Uterus (tissue), 4 donors: ENCODE results near the gene DCLK2. TPM values are rescaled to one million over a fixed set of nuclear protein-coding genes. Genes with fewer than 3 reads are reported as not detected.

Experiments
- DNase-seq, 2 donors: peaks; one replicate each; pipeline ENCODE4 v3.0.0-alpha.2; 2019 to 2020
- H3K27ac ChIP-seq, 2 donors: fragments of 200-600 bp; sonication (generic); 1 replicate in 1 of 2; 2 replicates in 1 of 2; pipeline ENCODE4 v1.5.1; 2016 to 2018
- H3K27me3 ChIP-seq, 2 donors: fragments of 200-600 bp; sonication (generic); one replicate each; pipeline ENCODE4 v1.5.1; 2018 to 2019; ENCODE audit warnings: control low read depth in 1 of 2
- H3K36me3 ChIP-seq, 2 donors: fragments of 200-600 bp; sonication (generic); one replicate each; pipeline ENCODE4 v1.5.1; 2019; ENCODE audit warnings: control low read depth in 1 of 2
- H3K4me1 ChIP-seq, 2 donors: fragments of 200-600 bp; sonication (generic); one replicate each; pipeline ENCODE4 v1.5.1; 2018 to 2019; ENCODE audit warnings: control low read depth in 1 of 2
- H3K4me3 ChIP-seq, 2 donors: fragments of 200-600 bp; sonication (generic); 1 replicate in 1 of 2; 2 replicates in 1 of 2; pipeline ENCODE4 v1.5.1; 2018 to 2019; ENCODE audit warnings: mild to moderate bottlenecking in 1 of 2
- H3K9me3 ChIP-seq, 2 donors: fragments of 200-600 bp; sonication (generic); one replicate each; pipeline ENCODE4 v1.5.1; 2019; ENCODE audit warnings: control low read depth in 1 of 2
- CTCF ChIP-seq, 4 experiments: fragments of 200-600 bp in 2 of 4; fragments of 450-650 bp in 2 of 4; sonication (generic) in 2 of 4; IDR thresholded peaks; one replicate each; pipeline ENCODE4 v1.5.1; 2016 to 2019; ENCODE audit warnings: antibody characterized with exemption in 4 of 4, mild to moderate bottlenecking in 2 of 4, moderate library complexity in 1 of 4
- POLR2A ChIP-seq, 2 donors: fragments of 450-650 bp; IDR thresholded peaks; one replicate each; pipeline ENCODE4 v1.6.1; 2016; ENCODE audit warnings: antibody characterized with exemption in 2 of 2, mild to moderate bottlenecking in 1 of 2, moderate library complexity in 1 of 2
- intact Hi-C: fragments of 100-400 bp; cut with DNase I; formaldehyde crosslinking; loops from one replicate; pipeline ENCODE4 v1.15.1; 2023; ENCODE audit warnings: low total_unique reads
- total RNA-seq, 4 donors: library from RNA; depleted of rRNA in 3 of 4; stranded (reverse); fragments of >200 nt in 3 of 4; gene quantifications; one replicate each; pipeline versions ENCODE4 v1.1.0 to v1.2.4, GENCODE V29; 2014 to 2023
- donor health status: DM: yes; HTN: yes; CAD: no.

Gene DCLK2
- total RNA-seq, 4 donors from 2014 or later, result 0.29 to 27.5 (median 10.1) TPM

GRCh38 chr4:150218447-150218846, 140.2 kb downstream of the DCLK2 start:
- Histone ChIP-seq H3K27ac (no peak overlapping the region), H3K9me3 (no peaks in the 10 kb centered on the region), H3K36me3 (no peaks in the 10 kb centered on the region), H3K27me3 (no peaks in the 10 kb centered on the region), H3K4me1 (no peaks in the 10 kb centered on the region), H3K4me3 (no peak overlapping the region)
- intact Hi-C loops, result no loop called here
- no peak for DNase-seq
- TF ChIP-seq CTCF (IDR thresholded peaks at IDR 0.05) (no peak), POLR2A (IDR thresholded peaks at IDR 0.05) (no peak)

- no peak for DNase-seq
- intact Hi-C loops, result no loop called here
These were observed 141.6 kb downstream of the DCLK2 start for GRCh38 chr4:150219841-150220240.

GRCh38 chr4:150224896-150225591, 146.8 kb downstream of the DCLK2 start:
- Histone ChIP-seq H3K4me3 (no peak overlapping the region), H3K27me3 (no peaks in the 10 kb centered on the region), H3K9me3 (no peaks in the 10 kb centered on the region), H3K4me1 (no peaks in the 10 kb centered on the region), H3K36me3 (no peaks in the 10 kb centered on the region), H3K27ac (no peak overlapping the region)
- no peak for TF ChIP-seq POLR2A (IDR thresholded peaks at IDR 0.05)
- TF ChIP-seq CTCF (IDR thresholded peaks at IDR 0.05), result no peak
- no peak for DNase-seq
- intact Hi-C loops, result no loop called here

More at GRCh38 chr4:150219841-150220240, 141.6 kb downstream of the DCLK2 start:
- H3K27me3 ChIP-seq, result no peaks in the 10 kb centered on the region
- no peak for TF ChIP-seq CTCF (IDR thresholded peaks at IDR 0.05)
- no peak for TF ChIP-seq POLR2A (IDR thresholded peaks at IDR 0.05)
- H3K4me3 ChIP-seq, result no peak overlapping the region
- H3K36me3 ChIP-seq, result no peaks in the 10 kb centered on the region
- no peaks in the 10 kb centered on the region for H3K4me1 ChIP-seq
- no peak overlapping the region for H3K27ac ChIP-seq
- no peaks in the 10 kb centered on the region for H3K9me3 ChIP-seq

- intact Hi-C loops, result no loop called here
- no peaks in the 10 kb centered on the region for H3K9me3 ChIP-seq
- H3K4me1 ChIP-seq, result no peaks in the 10 kb centered on the region
- no peak for DNase-seq
- no peak for TF ChIP-seq CTCF (IDR thresholded peaks at IDR 0.05)
- no peak for TF ChIP-seq POLR2A (IDR thresholded peaks at IDR 0.05)
- no peaks in the 10 kb centered on the region for H3K36me3 ChIP-seq
- no peak overlapping the region for H3K27ac ChIP-seq
- H3K4me3 ChIP-seq, result no peak overlapping the region
- no peaks in the 10 kb centered on the region for H3K27me3 ChIP-seq
These were observed 151.3 kb downstream of the DCLK2 start for GRCh38 chr4:150229520-150229919.

GRCh38 chr4:150230561-150230960, 152.3 kb downstream of the DCLK2 start:
- Histone ChIP-seq H3K36me3 (no peaks in the 10 kb centered on the region), H3K4me1 (no peaks in the 10 kb centered on the region), H3K4me3 (no peak overlapping the region), H3K27me3 (no peaks in the 10 kb centered on the region), H3K9me3 (no peaks in the 10 kb centered on the region), H3K27ac (no peak overlapping the region)
- TF ChIP-seq POLR2A (IDR thresholded peaks at IDR 0.05), result no peak
- no peak for DNase-seq
- intact Hi-C loops, result no loop called here
